Panc1 (cell line): ENCODE results near the gene HES7. TPM values are rescaled to one million over a fixed set of nuclear protein-coding genes. Genes with fewer than 3 reads are reported as not detected.

ENCODE experiments used
- ATAC-seq: fragments of 200-7000 bp; cut with Tn5 transposase; 2 replicates; pipeline ENCODE4 v1.9.1; 2020; ENCODE audit warnings: mild to moderate bottlenecking, moderate library complexity
- BruUV-seq: library from RNA; stranded (reverse); fragments of 400-500 nt; replicated peaks from 2 replicates; lab custom pipeline; 2021; lab: Mats Ljungman, UMichigan
- CTCF ChIA-PET: fragments of 300-600 bp; sonication (Branson Sonifier 250); formaldehyde crosslinking; loops from one replicate; lab custom pipeline; 2022; ENCODE audit warnings: antibody characterized with exemption; lab: Charles Lee
- POLR2A ChIA-PET: fragments of 300-600 bp; sonication (Branson Sonifier 250); formaldehyde crosslinking; loops from one replicate; lab custom pipeline; 2022; ENCODE audit warnings: antibody characterized with exemption; lab: Charles Lee
- DNase-seq: peaks from one replicate; pipeline ENCODE4 v3.0.0-alpha.2; 2010; ENCODE audit warnings: low read depth, low spot score
- H3K27ac ChIP-seq: 2 replicates; pipeline ENCODE4 v1.5.1; 2011; ENCODE audit warnings: mild to moderate bottlenecking, low read length, inconsistent platforms
- H3K27me3 ChIP-seq: fragments of 200-500 bp; sonication (Bioruptor generic); 2 replicates; pipeline ENCODE4 v1.6.0; 2014; ENCODE audit warnings: low read length, inconsistent platforms; ENCODE audit not compliant: control insufficient read depth, insufficient read depth
- H3K36me3 ChIP-seq: fragments of 200-500 bp; sonication (Bioruptor generic); 2 replicates; pipeline ENCODE4 v1.5.1; 2014; ENCODE audit warnings: inconsistent platforms, mild to moderate bottlenecking, low read length, moderate library complexity; ENCODE audit not compliant: control insufficient read depth, insufficient read depth
- H3K4me1 ChIP-seq: 2 replicates; pipeline ENCODE4 v1.5.1; 2011; ENCODE audit warnings: inconsistent platforms, mild to moderate bottlenecking, low read length, moderate library complexity; ENCODE audit not compliant: control insufficient read depth, insufficient read depth
- H3K4me3 ChIP-seq, 2 experiments: 2 replicates each; pipeline ENCODE4 v1.5.1; 2011 to 2012; ENCODE audit warnings: low read depth in 2 of 2, low read length in 2 of 2, mild to moderate bottlenecking in 2 of 2, inconsistent platforms in 1 of 2, moderate library complexity in 1 of 2
- H3K9me3 ChIP-seq: fragments of 200-500 bp; sonication (Bioruptor generic); 2 replicates; pipeline ENCODE4 v1.5.1; 2014; ENCODE audit warnings: low read depth, mild to moderate bottlenecking, inconsistent platforms, low read length, moderate library complexity; ENCODE audit not compliant: control insufficient read depth, insufficient read depth
- CTCF ChIP-seq: fragments of 450-650 bp; IDR thresholded peaks from 2 replicates; pipeline ENCODE4 v1.5.1; 2017; ENCODE audit warnings: mild to moderate bottlenecking
- POLR2AphosphoS5 ChIP-seq: IDR thresholded peaks from 2 replicates; pipeline ENCODE4 v1.6.1; 2012; ENCODE audit warnings: mild to moderate bottlenecking, low read depth, low read length, moderate library complexity
- REST ChIP-seq, 2 experiments: IDR thresholded peaks; 2 replicates each; pipeline ENCODE4 v1.6.1; 2011 to 2012; ENCODE audit warnings: low read depth in 2 of 2, control low read depth in 1 of 2, low read length in 1 of 2, mild to moderate bottlenecking in 1 of 2, moderate library complexity in 1 of 2; ENCODE audit not compliant: insufficient read depth in 1 of 2
- SIN3A ChIP-seq: IDR thresholded peaks from 2 replicates; pipeline ENCODE4 v1.6.1; 2012; ENCODE audit warnings: low read depth, mild to moderate bottlenecking, low read length, moderate library complexity, borderline replicate concordance; ENCODE audit not compliant: insufficient read depth
- TCF7L2 ChIP-seq: IDR thresholded peaks from 2 replicates; pipeline ENCODE4 v1.6.1; 2011; ENCODE audit warnings: mild to moderate bottlenecking, low read depth, low read length, inconsistent platforms
- in situ Hi-C: cut with HindIII; loops from 2 replicates; pipeline ENCODE4 v1.10.0; 2016; ENCODE audit warnings: low sequenced_read_pairs, low pct_unique_long_range_greater_than_20kb
- intact Hi-C: fragments of 100-400 bp; cut with micrococcal nuclease; formaldehyde crosslinking; loops from one replicate; pipeline ENCODE4 v1.10.0; 2022; ENCODE audit not compliant: unreplicated experiment
- total RNA-seq: library from RNA; stranded (reverse); gene quantifications from one replicate; pipeline ENCODE4 v1.2.1, GENCODE V29; 2021; ENCODE audit not compliant: unreplicated experiment

HES7 gene
- total RNA-seq, 1 experiment from 2014 or later, result 4.0 TPM

DNA sequence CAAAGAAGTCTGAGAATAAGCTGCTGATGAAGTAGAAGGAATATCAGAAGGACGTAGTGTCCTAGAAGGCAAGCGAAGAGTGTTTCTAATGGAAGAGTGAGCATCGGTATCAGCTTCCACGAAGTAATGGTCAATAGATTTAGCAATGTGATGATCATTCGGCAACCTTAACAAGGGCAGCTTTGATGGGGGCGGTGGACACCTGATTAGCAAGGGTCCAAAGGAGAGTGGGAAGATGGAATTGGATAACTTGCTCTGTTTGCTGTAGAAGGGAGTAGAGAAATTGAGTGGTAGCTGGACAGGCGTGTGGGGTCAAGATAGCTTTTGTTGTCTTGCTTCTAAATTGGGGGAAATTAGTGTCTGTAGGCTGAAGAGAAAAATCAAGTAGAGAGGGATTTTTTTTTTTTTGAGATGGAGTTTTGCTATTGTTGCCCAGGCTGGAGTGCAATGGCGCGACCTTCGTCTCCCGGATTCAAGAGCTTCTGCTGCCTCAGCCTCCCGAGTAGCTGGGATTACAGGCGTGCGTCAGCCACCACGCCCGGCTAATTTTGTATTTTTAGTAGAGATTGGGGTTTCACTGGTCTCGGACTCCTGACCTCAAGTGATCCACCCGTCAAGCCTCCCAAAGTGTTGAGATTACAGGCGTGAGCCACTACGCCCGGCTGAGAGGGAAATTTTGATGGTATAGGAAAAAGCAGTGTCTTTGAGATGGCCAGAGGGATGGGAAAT, 13.9 kb upstream of the HES7 start:
- no peak for DNase-seq
- TF ChIP-seq POLR2AphosphoS5 (no peak), TCF7L2 (no peak), SIN3A (no peak), CTCF (no peak)
- Histone ChIP-seq H3K27me3 (no peaks in the 10 kb centered on the region), H3K9me3 (no peaks in the 10 kb centered on the region), H3K36me3 (no peaks in the 10 kb centered on the region), H3K4me3 (peak overlapping the region; percentile 54 to 83), H3K27ac (peak overlapping the region; percentile 81), H3K4me1 (no peaks in the 10 kb centered on the region; the same call in 1 of the 2 replicates)
- BruUV-seq, result no TSS peak
- POLR2A ChIA-PET, result interaction anchor here (0.5 to 1.1 kb wide), 3 partner anchors 18 to 61 kb away, joined by 3 to 7 read pairs (median 3); no protein-coding TSS in a partner anchor
- intact Hi-C loops (no loop called here), in situ Hi-C loops (no loop called here)
- no peak for ATAC-seq
- CTCF ChIA-PET, result interaction anchor here (0.7 to 0.9 kb wide), 2 partner anchors 19 to 87 kb away, joined by 4 to 7 read pairs; no protein-coding TSS in a partner anchor

DNA sequence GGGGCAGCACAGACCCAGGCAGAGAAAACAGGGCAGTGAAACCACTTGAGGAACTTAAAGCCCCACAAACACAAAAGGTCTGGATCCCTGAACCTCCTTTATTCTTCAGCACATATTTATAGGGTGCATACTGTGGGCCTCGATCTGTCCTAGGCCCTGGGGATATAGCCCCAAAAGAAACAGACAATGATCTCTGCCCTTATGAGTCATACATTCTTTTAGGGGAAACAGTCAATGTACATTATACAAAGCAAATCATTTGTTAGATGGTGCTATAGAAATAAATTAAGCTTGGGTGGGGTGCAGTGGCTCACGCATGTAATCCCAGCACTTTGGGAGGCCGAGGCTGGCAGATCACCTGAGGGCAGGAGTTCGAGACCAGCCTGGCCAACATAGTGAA, 10.0 kb upstream of the HES7 start:
- H3K27ac ChIP-seq, result no peak overlapping the region
- no peak overlapping the region for H3K4me3 ChIP-seq
- CTCF ChIA-PET, result no interaction called here
- POLR2A ChIA-PET, result interaction anchor here (0.7 kb wide), 1 partner anchor 39 kb away, joined by 6 read pairs; no protein-coding TSS in a partner anchor
- H3K36me3 ChIP-seq, result no peaks in the 10 kb centered on the region
- DNase-seq (no peak), ATAC-seq (no peak)
- no peaks in the 10 kb centered on the region for H3K9me3 ChIP-seq
- no peaks in the 10 kb centered on the region for H3K27me3 ChIP-seq
- in situ Hi-C loops, result no loop called here
- intact Hi-C loops, result no loop called here
- BruUV-seq, result no TSS peak
- no peaks in the 10 kb centered on the region; the same call in 1 of the 2 replicates for H3K4me1 ChIP-seq
- no peak for TF ChIP-seq SIN3A

- H3K36me3 ChIP-seq, result no peaks in the 10 kb centered on the region
- CTCF ChIA-PET, result no interaction called here
Observed at GRCh38 chr17:8133399-8133798, 9.5 kb upstream of the HES7 start.

More at GRCh38 chr17:8133399-8133798, 9.5 kb upstream of the HES7 start:
- TF ChIP-seq POLR2AphosphoS5 (no peak), TCF7L2 (no peak), CTCF (no peak), SIN3A (no peak), REST (IDR thresholded peaks at IDR 0.05; ENCODE audit: insufficient read depth in 1 of 2, low read depth in 2 of 2, low read length in 1 of 2) (no peak)
- H3K27me3 ChIP-seq, result no peaks in the 10 kb centered on the region
- no peaks in the 10 kb centered on the region for H3K9me3 ChIP-seq
- in situ Hi-C loops (no loop called here), intact Hi-C loops (no loop called here)
- POLR2A ChIA-PET, result no interaction called here
- no peaks in the 10 kb centered on the region; the same call in 1 of the 2 replicates for H3K4me1 ChIP-seq
- DNase-seq (no peak), ATAC-seq (no peak)
- no peak overlapping the region for H3K27ac ChIP-seq
- BruUV-seq, result no TSS peak
- H3K4me3 ChIP-seq, result no peak overlapping the region
